GM06990 (cell line): ENCODE results near the gene E2F3.

ENCODE experiments used
- DNase-seq: peaks from one replicate; pipeline ENCODE4 v3.0.0-alpha.2; 2011; ENCODE audit not compliant: insufficient read length; ENCODE audit errors: extremely low read depth
- H3K27me3 ChIP-seq: replicated peaks from 2 replicates; pipeline ENCODE4 v1.6.0; 2011; ENCODE audit warnings: low read length; ENCODE audit not compliant: control insufficient read depth, insufficient read depth
- H3K36me3 ChIP-seq: 2 replicates; pipeline ENCODE4 v1.5.1; 2011; ENCODE audit warnings: low read length; ENCODE audit not compliant: control insufficient read depth, insufficient read depth
- H3K4me3 ChIP-seq: replicated peaks from 2 replicates; pipeline ENCODE4 v1.5.1; 2011; ENCODE audit warnings: low read depth, mild to moderate bottlenecking, control low read depth, low read length
- TF ChIP-seq, protein P1 (sequence below): IDR thresholded peaks from 2 replicates; pipeline ENCODE4 v1.5.1; 2011; ENCODE audit warnings: low read length, control low read depth, mild to moderate bottlenecking, inconsistent platforms; ENCODE audit not compliant: insufficient read depth, poor library complexity, severe bottlenecking

Gene E2F3

GRCh38 chr6:20401205-20402091 is at the start of gene E2F3:
Gene E2F3, plus strand, starts transcription at chr6:20401879. Its CDS starts 354 bp downstream, at chr6:20402233.
- H3K4me3 ChIP-seq, result peak within 1 kb of the TSS; percentile 79
- DNase-seq, result peak; percentile 97
- no peaks in the 10 kb centered on the region for H3K36me3 ChIP-seq
- H3K27me3 ChIP-seq, result no peaks in the 10 kb centered on the region; the same call in 1 of the 2 replicates
- TF ChIP-seq, protein P1, sequence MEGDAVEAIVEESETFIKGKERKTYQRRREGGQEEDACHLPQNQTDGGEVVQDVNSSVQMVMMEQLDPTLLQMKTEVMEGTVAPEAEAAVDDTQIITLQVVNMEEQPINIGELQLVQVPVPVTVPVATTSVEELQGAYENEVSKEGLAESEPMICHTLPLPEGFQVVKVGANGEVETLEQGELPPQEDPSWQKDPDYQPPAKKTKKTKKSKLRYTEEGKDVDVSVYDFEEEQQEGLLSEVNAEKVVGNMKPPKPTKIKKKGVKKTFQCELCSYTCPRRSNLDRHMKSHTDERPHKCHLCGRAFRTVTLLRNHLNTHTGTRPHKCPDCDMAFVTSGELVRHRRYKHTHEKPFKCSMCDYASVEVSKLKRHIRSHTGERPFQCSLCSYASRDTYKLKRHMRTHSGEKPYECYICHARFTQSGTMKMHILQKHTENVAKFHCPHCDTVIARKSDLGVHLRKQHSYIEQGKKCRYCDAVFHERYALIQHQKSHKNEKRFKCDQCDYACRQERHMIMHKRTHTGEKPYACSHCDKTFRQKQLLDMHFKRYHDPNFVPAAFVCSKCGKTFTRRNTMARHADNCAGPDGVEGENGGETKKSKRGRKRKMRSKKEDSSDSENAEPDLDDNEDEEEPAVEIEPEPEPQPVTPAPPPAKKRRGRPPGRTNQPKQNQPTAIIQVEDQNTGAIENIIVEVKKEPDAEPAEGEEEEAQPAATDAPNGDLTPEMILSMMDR, result no peak

GRCh38 chr6:20352346-20352745 is 49.3 kb upstream of the E2F3 start:
- no peak for DNase-seq
- Histone ChIP-seq H3K36me3 (no peaks in the 10 kb centered on the region), H3K4me3 (no peak overlapping the region), H3K27me3 (no peaks in the 10 kb centered on the region; the same call in 1 of the 2 replicates)
- TF ChIP-seq, protein P1, result no peak

- DNase-seq, result no peak
- H3K4me3 ChIP-seq, result no peak overlapping the region
- no peaks in the 10 kb centered on the region; the same call in 1 of the 2 replicates for H3K27me3 ChIP-seq
- TF ChIP-seq, protein P1, result no peak
- no peaks in the 10 kb centered on the region for H3K36me3 ChIP-seq
Observed at GRCh38 chr6:20353134-20353533, 48.5 kb upstream of the E2F3 start.

DNA sequence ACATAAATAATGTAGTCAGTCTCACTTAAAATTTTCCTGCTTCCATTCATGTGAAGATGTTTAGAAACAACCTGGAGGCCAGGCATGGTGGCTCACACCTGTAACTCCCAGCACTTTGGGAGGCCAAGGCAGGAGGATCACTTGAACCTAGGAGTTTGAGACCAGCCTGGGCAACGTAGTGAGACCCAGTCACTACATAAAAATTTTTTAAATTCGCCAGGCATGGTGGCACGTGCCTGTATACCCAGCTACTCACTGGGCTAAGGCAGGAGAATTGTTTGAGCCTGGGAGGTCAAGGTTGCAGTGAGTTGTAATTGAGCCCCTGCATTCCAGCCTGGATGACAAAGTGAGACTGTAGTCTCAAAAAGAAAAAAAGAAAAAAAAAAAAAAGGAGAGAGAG is 47.3 kb upstream of the E2F3 start:
- Histone ChIP-seq H3K4me3 (no peak overlapping the region), H3K36me3 (no peaks in the 10 kb centered on the region), H3K27me3 (no peaks in the 10 kb centered on the region; the same call in 1 of the 2 replicates)
- DNase-seq, result no peak
- TF ChIP-seq, protein P1, result no peak

GRCh38 chr6:20360471-20361119 is 41.1 kb upstream of the E2F3 start:
- no peak for DNase-seq
- TF ChIP-seq, protein P1, result no peak
- H3K36me3 ChIP-seq, result no peaks in the 10 kb centered on the region
- H3K4me3 ChIP-seq, result no peak overlapping the region
- no peaks in the 10 kb centered on the region for H3K27me3 ChIP-seq
